Kidney (tissue), 14 donors: ENCODE data around the gene FAM3C. TPM values are rescaled to one million over a fixed set of nuclear protein-coding genes. Genes with fewer than 3 reads are reported as not detected.
"Not testable (repeated sequence)": the region's sequence is repeated elsewhere in the genome, so short reads cannot be mapped to it uniquely, and the experiment has no call there.

ENCODE experiments used
- DNase-seq, 5 donors: peaks; one replicate each; pipeline ENCODE4 v3.0.0-alpha.2; 2013 to 2020
- FAIRE-seq: peaks from 2 replicates; lab custom pipeline; 2012; peaks lifted over from hg19 to GRCh38; lab: Jason Lieb, UNC
- H3K27ac ChIP-seq, 2 donors: one replicate each; pipeline ENCODE4 v1.7.0; 2013; ENCODE audit warnings: low read depth in 2 of 2, low read length in 2 of 2, inconsistent platforms in 1 of 2
- H3K27me3 ChIP-seq: one replicate; pipeline ENCODE4 v1.7.1; 2013; ENCODE audit warnings: low read length, inconsistent platforms; ENCODE audit not compliant: control insufficient read depth, insufficient read depth
- H3K36me3 ChIP-seq, 3 donors: one replicate each; pipeline versions ENCODE4 v1.7.0 to v1.7.1; 2013; ENCODE audit warnings: low read length in 3 of 3, control low read depth in 1 of 3, inconsistent platforms in 1 of 3; ENCODE audit not compliant: insufficient read depth in 3 of 3, control insufficient read depth in 2 of 3
- H3K4me1 ChIP-seq, 3 donors: one replicate each; pipeline versions ENCODE4 v1.7.0 to v1.7.1; 2013; ENCODE audit warnings: low read length in 3 of 3, inconsistent platforms in 1 of 3, low read depth in 1 of 3; ENCODE audit not compliant: control insufficient read depth in 2 of 3, insufficient read depth in 2 of 3
- H3K4me3 ChIP-seq, 3 donors: one replicate each; pipeline versions ENCODE4 v1.7.0 to v1.8.1; 2013; ENCODE audit warnings: low read length in 3 of 3, control low read depth in 1 of 3, inconsistent platforms in 1 of 3
- H3K9ac ChIP-seq, 3 donors: one replicate each; pipeline versions ENCODE4 v1.7.0 to v1.7.1; 2013; ENCODE audit warnings: low read length in 3 of 3, control low read depth in 1 of 3, inconsistent platforms in 1 of 3
- H3K9me3 ChIP-seq, 3 donors: one replicate each; pipeline versions ENCODE4 v1.7.0 to v1.7.1; 2013; ENCODE audit warnings: low read length in 3 of 3, control low read depth in 1 of 3, inconsistent platforms in 1 of 3; ENCODE audit not compliant: control insufficient read depth in 2 of 3, insufficient read depth in 1 of 3
- intact Hi-C: fragments of 100-400 bp; cut with DNase I; formaldehyde crosslinking; loops from one replicate; pipeline ENCODE4 v1.11.1; 2022
- polyA plus RNA-seq: library from polyadenylated mRNA; stranded (reverse); fragments of 350-450 nt; fragmentation: Illumina TruSeq; extraction: RNeasy Lipid Tissue Mini Kit (QIAGEN cat#74804); gene quantifications from one replicate; pipeline ENCODE4 v1.2.3, GENCODE V29; 2014; ENCODE audit warnings: low read depth, low replicate concordance; ENCODE audit not compliant: insufficient read depth
- total RNA-seq: library from RNA; stranded (reverse); fragmentation: NEBNext Ultra II Directional; extraction: Animal tissue kit (Norgen Biotek cat#: 25700); gene quantifications from one replicate; pipeline ENCODE4 v1.2.1, GENCODE V29; 2021
- TF ChIP-seq, protein P1 (sequence below): IDR thresholded peaks from 3 replicates; pipeline ENCODE4 v1.5.1; 2012; ENCODE audit warnings: mild to moderate bottlenecking, moderate library complexity, borderline replicate concordance; ENCODE audit not compliant: insufficient read depth; ENCODE audit errors: extremely low read depth
- donor health status: control.
- donor health status: control.
- donor health status: control.
- donor health status: control.
- donor health status: control.
- donor health status: DM: yes; HTN: yes; CAD: no.
- donor health status: Normal renal cell carcinoma (clear cell type).

The FAM3C gene
- total and polyA plus RNA-seq, 2 donors from 2014 or later = 49.5 to 82.6 TPM

DNA sequence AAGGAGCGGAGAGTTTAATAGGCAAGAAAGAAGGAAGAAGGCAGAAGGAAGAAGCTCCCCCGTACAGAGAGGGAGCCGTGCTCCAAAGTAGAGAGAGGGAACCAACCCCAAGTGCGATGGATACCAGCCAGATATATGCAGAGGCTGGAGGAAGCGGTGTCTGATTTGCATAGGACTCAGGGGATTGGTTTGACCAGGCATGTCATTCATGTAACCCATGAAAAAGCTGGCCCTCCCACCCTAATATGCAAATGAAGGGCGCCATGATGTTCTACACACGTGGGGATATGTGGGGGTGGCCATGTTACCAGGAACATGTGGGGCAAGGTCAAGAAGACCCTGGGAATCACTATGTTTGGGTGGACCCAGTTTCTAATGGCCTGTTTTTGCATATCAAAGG lies 40.6 kb upstream of the FAM3C start:
- H3K9ac ChIP-seq = no peak overlapping the region
- TF ChIP-seq, protein P1, sequence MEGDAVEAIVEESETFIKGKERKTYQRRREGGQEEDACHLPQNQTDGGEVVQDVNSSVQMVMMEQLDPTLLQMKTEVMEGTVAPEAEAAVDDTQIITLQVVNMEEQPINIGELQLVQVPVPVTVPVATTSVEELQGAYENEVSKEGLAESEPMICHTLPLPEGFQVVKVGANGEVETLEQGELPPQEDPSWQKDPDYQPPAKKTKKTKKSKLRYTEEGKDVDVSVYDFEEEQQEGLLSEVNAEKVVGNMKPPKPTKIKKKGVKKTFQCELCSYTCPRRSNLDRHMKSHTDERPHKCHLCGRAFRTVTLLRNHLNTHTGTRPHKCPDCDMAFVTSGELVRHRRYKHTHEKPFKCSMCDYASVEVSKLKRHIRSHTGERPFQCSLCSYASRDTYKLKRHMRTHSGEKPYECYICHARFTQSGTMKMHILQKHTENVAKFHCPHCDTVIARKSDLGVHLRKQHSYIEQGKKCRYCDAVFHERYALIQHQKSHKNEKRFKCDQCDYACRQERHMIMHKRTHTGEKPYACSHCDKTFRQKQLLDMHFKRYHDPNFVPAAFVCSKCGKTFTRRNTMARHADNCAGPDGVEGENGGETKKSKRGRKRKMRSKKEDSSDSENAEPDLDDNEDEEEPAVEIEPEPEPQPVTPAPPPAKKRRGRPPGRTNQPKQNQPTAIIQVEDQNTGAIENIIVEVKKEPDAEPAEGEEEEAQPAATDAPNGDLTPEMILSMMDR = no peak
- DNase-seq = no peak
- FAIRE-seq = no peak
- H3K4me3 ChIP-seq = no peak overlapping the region
- no peaks in the 10 kb centered on the region for H3K9me3 ChIP-seq
- no peaks in the 10 kb centered on the region for H3K36me3 ChIP-seq
- H3K27me3 ChIP-seq = no peaks in the 10 kb centered on the region
- intact Hi-C loops = no loop called here
- peaks cover 0 to 4% (median 0%) of the 10 kb centered on the region in 3 donors for H3K4me1 ChIP-seq
- H3K27ac ChIP-seq = no peak overlapping the region

DNA sequence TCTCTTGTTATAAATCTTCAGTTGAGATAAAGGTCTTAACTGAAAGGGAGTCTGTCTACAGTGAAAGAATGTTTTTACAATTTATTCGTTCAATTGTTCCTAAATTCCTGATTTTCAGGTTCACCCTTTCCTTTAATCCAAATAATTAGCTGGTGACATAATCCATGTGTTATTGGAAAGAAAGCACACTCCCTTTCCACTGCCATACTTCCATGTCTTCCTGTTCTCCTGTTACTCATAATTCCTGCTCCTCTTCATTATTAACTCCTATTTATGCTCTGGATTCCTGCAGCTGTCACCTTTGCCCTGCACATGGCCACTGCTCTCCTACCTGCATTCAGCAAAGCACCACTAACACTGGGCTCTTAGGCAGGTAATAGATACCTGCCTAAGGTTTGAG lies 40.0 kb upstream of the FAM3C start:
- DNase-seq = no peak
- Histone ChIP-seq H3K4me3 (no peak overlapping the region), H3K9me3 (no peaks in the 10 kb centered on the region), H3K4me1 (peaks cover 0 to 4% (median 0%) of the 10 kb centered on the region in 3 donors), H3K36me3 (no peaks in the 10 kb centered on the region), H3K9ac (no peak overlapping the region), H3K27ac (no peak overlapping the region), H3K27me3 (no peaks in the 10 kb centered on the region)
- intact Hi-C loops = no loop called here
- TF ChIP-seq, protein P1 = no peak
- FAIRE-seq = no peak

DNA sequence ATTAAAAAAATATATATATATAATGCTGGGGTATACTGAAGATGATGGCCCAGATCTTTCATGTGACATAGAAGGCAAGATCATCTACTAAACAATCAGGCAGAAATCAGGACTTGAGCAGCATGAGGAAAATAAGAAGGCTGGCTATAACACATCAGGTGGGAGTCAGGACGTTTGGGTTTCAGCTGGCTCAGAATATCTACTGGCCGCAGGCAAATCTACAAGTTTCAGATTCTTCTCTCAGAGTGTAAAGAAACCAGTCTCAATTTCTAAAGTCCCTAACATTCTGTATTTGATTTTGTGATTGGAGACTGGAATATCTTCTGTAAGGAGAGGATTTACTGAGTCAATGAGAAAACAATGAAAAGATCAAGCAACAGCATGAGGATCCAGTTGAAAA lies 37.7 kb upstream of the FAM3C start:
- Histone ChIP-seq H3K4me1 (peaks cover 0 to 4% (median 0%) of the 10 kb centered on the region in 3 donors), H3K27ac (no peak overlapping the region), H3K4me3 (no peak overlapping the region), H3K36me3 (no peaks in the 10 kb centered on the region), H3K9ac (no peak overlapping the region), H3K9me3 (no peaks in the 10 kb centered on the region), H3K27me3 (no peaks in the 10 kb centered on the region)
- intact Hi-C loops = no loop called here
- no peak for DNase-seq
- no peak for FAIRE-seq
- TF ChIP-seq, protein P1 = no peak

DNA sequence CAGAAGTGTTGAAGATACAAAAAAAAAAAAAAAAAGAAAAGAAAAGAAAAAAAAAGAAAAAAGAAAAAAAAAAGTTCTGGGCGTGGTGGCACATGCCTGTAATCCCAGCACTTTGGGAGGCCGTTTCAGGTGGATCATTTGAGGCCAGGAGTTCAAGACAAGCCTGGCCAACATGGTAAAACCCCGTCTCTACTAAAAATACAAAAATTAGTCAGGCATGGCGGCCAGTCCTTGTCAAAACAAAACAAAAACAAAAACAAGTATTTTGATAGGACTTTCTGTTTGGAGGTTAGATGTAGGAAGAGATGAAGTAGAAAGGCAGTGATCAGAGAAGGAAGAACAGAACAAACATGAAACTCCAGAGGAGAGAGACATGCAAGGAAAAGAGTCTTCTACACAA lies 36.4 kb upstream of the FAM3C start:
- H3K36me3 ChIP-seq, intact Hi-C loops, H3K27me3 ChIP-seq, H3K4me3 ChIP-seq, H3K9me3 ChIP-seq, H3K9ac ChIP-seq, H3K4me1 ChIP-seq, H3K27ac ChIP-seq, DNase-seq, FAIRE-seq: not testable (repeated sequence)
